22Rv1 (cell line): ENCODE measurements around the gene AKAP8L.

Experiments
- ZFX ChIP-seq: fragments of 450-650 bp; IDR thresholded peaks from 2 replicates; pipeline ENCODE4 v1.6.1; 2017; ENCODE audit warnings: antibody characterized with exemption, borderline replicate concordance
- TF ChIP-seq, protein P1 (sequence below): fragments of 450-650 bp; IDR thresholded peaks from 2 replicates; pipeline ENCODE4 v1.5.1; 2017; ENCODE audit warnings: mild to moderate bottlenecking

GRCh38 chr19:15354566-15355296 is 64.1 kb downstream of the AKAP8L start:
- TF ChIP-seq, protein P1, sequence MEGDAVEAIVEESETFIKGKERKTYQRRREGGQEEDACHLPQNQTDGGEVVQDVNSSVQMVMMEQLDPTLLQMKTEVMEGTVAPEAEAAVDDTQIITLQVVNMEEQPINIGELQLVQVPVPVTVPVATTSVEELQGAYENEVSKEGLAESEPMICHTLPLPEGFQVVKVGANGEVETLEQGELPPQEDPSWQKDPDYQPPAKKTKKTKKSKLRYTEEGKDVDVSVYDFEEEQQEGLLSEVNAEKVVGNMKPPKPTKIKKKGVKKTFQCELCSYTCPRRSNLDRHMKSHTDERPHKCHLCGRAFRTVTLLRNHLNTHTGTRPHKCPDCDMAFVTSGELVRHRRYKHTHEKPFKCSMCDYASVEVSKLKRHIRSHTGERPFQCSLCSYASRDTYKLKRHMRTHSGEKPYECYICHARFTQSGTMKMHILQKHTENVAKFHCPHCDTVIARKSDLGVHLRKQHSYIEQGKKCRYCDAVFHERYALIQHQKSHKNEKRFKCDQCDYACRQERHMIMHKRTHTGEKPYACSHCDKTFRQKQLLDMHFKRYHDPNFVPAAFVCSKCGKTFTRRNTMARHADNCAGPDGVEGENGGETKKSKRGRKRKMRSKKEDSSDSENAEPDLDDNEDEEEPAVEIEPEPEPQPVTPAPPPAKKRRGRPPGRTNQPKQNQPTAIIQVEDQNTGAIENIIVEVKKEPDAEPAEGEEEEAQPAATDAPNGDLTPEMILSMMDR = no peak
- no peak for TF ChIP-seq ZFX
